PFSK-1 (cell line): ENCODE measurements around the gene KCTD16.

ENCODE experiments used
- FOXP2 ChIP-seq: optimal IDR thresholded peaks from 2 replicates; pipeline ENCODE3; 2011; ENCODE audit warnings: borderline replicate concordance, control low read depth, inconsistent platforms; ENCODE audit not compliant: insufficient read depth; ENCODE audit errors: extremely low read length, extremely low read depth
- POLR2AphosphoS5 ChIP-seq: IDR thresholded peaks from 2 replicates; pipeline ENCODE4 v1.6.1; 2012; ENCODE audit warnings: low read depth, mild to moderate bottlenecking, control low read depth, low read length, moderate library complexity
- SIN3A ChIP-seq: IDR thresholded peaks from 2 replicates; pipeline ENCODE4 v1.6.1; 2012; ENCODE audit warnings: mild to moderate bottlenecking, low read length, moderate library complexity, borderline replicate concordance; ENCODE audit not compliant: insufficient read depth
- TAF1 ChIP-seq: IDR thresholded peaks from 2 replicates; pipeline ENCODE4 v1.6.1; 2012; ENCODE audit warnings: low read length, control low read depth, borderline replicate concordance; ENCODE audit not compliant: insufficient read depth
- TF ChIP-seq, protein P1 (sequence below), 2 experiments: IDR thresholded peaks; 2 replicates each; pipeline versions ENCODE4 v1.6.1 to v1.8.0; 2011 to 2012; ENCODE audit warnings: low read depth in 2 of 2, low read length in 2 of 2, control low read depth in 1 of 2, inconsistent platforms in 1 of 2, mild to moderate bottlenecking in 1 of 2, moderate library complexity in 1 of 2; ENCODE audit not compliant: insufficient read depth in 1 of 2

KCTD16 gene

DNA sequence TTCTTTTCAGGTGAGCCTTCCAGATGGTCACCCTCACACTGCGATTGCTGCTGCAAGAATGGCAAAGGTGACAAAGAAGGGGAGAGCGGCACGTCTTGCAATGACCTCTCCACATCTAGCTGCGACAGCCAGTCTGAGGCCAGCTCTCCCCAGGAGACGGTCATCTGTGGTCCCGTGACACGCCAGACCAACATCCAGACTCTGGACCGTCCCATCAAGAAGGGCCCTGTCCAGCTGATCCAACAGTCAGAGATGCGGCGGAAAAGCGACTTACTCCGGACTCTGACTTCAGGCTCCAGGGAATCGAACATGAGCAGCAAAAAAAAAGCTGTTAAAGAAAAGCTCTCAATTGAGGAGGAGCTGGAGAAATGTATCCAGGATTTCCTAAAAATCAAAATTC, 303.0 kb downstream of the KCTD16 start:
- TF ChIP-seq, protein P1, sequence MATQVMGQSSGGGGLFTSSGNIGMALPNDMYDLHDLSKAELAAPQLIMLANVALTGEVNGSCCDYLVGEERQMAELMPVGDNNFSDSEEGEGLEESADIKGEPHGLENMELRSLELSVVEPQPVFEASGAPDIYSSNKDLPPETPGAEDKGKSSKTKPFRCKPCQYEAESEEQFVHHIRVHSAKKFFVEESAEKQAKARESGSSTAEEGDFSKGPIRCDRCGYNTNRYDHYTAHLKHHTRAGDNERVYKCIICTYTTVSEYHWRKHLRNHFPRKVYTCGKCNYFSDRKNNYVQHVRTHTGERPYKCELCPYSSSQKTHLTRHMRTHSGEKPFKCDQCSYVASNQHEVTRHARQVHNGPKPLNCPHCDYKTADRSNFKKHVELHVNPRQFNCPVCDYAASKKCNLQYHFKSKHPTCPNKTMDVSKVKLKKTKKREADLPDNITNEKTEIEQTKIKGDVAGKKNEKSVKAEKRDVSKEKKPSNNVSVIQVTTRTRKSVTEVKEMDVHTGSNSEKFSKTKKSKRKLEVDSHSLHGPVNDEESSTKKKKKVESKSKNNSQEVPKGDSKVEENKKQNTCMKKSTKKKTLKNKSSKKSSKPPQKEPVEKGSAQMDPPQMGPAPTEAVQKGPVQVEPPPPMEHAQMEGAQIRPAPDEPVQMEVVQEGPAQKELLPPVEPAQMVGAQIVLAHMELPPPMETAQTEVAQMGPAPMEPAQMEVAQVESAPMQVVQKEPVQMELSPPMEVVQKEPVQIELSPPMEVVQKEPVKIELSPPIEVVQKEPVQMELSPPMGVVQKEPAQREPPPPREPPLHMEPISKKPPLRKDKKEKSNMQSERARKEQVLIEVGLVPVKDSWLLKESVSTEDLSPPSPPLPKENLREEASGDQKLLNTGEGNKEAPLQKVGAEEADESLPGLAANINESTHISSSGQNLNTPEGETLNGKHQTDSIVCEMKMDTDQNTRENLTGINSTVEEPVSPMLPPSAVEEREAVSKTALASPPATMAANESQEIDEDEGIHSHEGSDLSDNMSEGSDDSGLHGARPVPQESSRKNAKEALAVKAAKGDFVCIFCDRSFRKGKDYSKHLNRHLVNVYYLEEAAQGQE (IDR thresholded peaks at IDR 0.05; ENCODE audit: insufficient read depth in 1 of 2, low read depth in 2 of 2, low read length in 2 of 2): no peak

DNA sequence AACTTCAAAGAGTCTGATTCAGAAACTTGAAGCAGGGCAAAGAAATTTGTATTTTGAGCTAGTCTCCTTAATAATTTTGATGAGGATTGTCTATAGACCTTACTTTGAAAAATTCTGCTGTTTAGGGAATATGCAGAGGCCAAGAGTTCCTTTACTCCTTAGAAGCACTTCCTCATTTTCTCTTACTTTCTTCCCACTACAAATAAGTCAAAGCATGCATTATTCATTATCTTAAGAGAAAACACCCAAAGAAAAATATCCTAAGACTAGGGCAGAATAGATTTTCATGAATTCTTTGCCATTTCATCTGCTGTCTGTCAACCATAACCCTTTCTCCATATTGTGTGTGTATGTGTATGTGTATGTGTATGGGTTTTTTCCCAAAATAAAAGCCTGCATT, 307.9 kb downstream of the KCTD16 start:
- TF ChIP-seq FOXP2 (no peak), TAF1 (no peak), POLR2AphosphoS5 (no peak), SIN3A (no peak)
- TF ChIP-seq, protein P1 (IDR thresholded peaks at IDR 0.05; ENCODE audit: insufficient read depth in 1 of 2, low read depth in 2 of 2, low read length in 2 of 2): no peak

DNA sequence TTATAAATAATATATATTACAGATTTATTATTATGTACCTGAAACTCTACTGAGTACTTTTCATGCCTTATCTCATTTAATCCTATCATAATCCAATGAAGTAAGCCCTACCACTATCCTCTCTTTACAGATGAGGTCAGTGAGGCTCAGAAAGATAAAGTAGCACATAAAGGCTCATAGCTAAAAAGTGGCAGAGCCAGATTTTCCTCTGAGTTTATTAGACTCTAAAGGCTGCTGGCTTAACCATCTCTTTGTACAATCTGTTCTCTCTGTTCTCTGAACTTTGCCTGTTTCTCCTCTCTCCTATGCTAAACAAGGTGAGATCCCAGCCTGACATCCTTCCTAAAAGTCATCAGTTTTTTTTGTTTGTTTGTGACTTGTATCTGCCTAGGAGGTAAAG, 311.2 kb downstream of the KCTD16 start:
- no peak for TF ChIP-seq FOXP2
- TF ChIP-seq TAF1: no peak
- TF ChIP-seq, protein P1 (IDR thresholded peaks at IDR 0.05; ENCODE audit: insufficient read depth in 1 of 2, low read depth in 2 of 2, low read length in 2 of 2): no peak
- no peak for TF ChIP-seq POLR2AphosphoS5
- no peak for TF ChIP-seq SIN3A

DNA sequence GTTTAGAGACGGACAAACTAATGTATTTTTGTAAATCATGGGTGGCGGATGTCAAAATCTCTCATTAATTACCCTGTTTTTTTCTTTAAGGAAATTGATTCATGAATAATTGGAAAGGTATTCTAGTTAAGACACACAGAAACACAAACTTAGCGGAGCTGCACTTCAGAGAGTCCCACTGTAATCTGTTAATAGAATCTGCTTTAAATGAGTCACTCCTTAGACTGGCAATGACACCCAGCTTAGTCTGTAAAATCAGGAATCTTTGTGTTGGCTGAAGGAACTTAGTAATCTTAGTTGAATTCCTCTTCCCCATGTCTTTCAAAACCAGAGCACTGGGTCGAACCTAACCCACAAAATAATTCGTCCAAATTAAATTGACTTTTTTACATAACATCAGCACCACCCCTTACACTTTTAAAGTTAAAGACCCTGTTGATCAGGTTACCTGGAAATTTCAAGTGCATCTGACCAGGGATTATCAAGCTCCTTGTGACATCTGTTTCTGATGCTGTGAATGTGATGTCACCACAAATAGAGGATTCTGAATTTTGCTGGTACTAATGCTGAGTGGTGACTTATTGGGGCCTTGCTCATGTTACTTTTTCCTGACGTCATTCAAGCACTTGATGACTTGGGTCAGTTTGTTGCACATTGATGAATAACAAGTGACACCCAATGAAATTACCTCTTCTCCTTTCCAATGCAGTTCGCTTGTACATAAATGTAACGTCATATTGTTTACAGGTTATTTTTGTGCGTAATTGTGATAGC, 313.6 kb downstream of the KCTD16 start:
- TF ChIP-seq FOXP2 (no peak), POLR2AphosphoS5 (no peak), SIN3A (no peak), TAF1 (no peak)
- TF ChIP-seq, protein P1 (IDR thresholded peaks at IDR 0.05; ENCODE audit: insufficient read depth in 1 of 2, low read depth in 2 of 2, low read length in 2 of 2): no peak

DNA sequence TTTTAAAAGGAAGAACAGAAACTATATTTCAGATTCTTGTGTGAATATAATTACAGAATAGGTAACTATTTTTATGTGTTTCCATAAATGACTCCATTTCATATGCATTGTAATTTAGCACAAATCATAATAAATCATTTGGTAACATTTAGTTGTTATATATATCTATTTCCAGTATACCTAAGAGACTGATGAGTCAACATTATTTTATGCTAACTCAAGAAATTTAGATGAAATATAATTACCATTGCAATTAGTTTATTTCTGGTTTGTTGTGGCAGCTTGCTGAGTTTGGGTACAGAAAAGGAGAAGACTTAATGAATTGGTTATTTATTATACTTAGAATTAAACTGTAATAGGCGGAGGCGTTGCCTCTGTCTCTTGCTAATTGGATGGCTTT, 314.9 kb downstream of the KCTD16 start:
- TF ChIP-seq TAF1 (no peak), SIN3A (no peak), POLR2AphosphoS5 (no peak), FOXP2 (no peak)
